ENCODE results near the gene FMO3. TPM values are rescaled to one million over a fixed set of nuclear protein-coding genes. Genes with fewer than 3 reads are reported as not detected.

Gene FMO3
- total and polyA plus RNA-seq, 2 donors, result 0.19 to 2.5 TPM

GRCh38 chr1:171110621-171111326 lies 20.1 kb downstream of the FMO3 start:
- no peaks in the 10 kb centered on the region for H3K36me3 ChIP-seq (ENCODE audit: control insufficient read depth in 2 of 2, insufficient read depth in 2 of 2, low read length in 1 of 2)
- H3K4me1 ChIP-seq (ENCODE audit: control insufficient read depth in 2 of 2, insufficient read depth in 2 of 2, low read length in 2 of 2), result no peaks in the 10 kb centered on the region
- H3K27me3 ChIP-seq (ENCODE audit: control insufficient read depth in 2 of 2, insufficient read depth in 1 of 2, low read length in 1 of 2), result no peaks in the 10 kb centered on the region
- no peak overlapping the region for H3K27ac ChIP-seq (ENCODE audit: low read depth in 1 of 2, low read length in 1 of 2)
- no peak for DNase-seq (ENCODE audit: low read depth in 6 of 9, low spot score in 9 of 9)
- no peaks in the 10 kb centered on the region for H3K9me3 ChIP-seq (ENCODE audit: control insufficient read depth in 2 of 2, insufficient read depth in 1 of 2, low read length in 1 of 2)
- WGBS, result 82% methylated on average over 7 of the region's 7 CpGs
- H3K4me3 ChIP-seq (ENCODE audit: low read length in 2 of 2), result no peak overlapping the region

DNA sequence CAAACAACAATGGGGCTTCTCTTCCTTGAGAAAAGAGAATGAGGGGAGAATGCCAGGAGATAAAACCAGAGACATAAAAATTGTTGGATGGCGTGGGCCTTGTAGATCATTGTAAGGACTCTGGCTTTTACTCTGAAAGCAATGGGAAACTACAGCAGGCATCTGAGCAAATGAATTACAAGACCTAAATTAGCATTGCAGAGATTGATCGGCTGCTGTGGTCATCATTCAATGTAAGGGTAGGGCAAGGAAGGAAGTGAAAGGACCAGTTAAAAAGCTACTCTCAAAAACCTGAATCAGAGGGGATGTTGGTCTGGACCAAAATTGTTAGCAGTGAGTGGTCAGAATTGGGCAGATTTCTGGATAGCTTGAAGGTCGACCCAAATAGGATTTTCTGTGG lies 21.4 kb downstream of the FMO3 start:
- Histone ChIP-seq H3K36me3 (ENCODE audit: control insufficient read depth in 2 of 2, insufficient read depth in 2 of 2, low read length in 1 of 2) (no peaks in the 10 kb centered on the region), H3K27ac (ENCODE audit: low read depth in 1 of 2, low read length in 1 of 2) (no peak overlapping the region), H3K4me3 (ENCODE audit: low read length in 2 of 2) (no peak overlapping the region), H3K27me3 (ENCODE audit: control insufficient read depth in 2 of 2, insufficient read depth in 1 of 2, low read length in 1 of 2) (no peaks in the 10 kb centered on the region), H3K9me3 (ENCODE audit: control insufficient read depth in 2 of 2, insufficient read depth in 1 of 2, low read length in 1 of 2) (no peaks in the 10 kb centered on the region), H3K4me1 (ENCODE audit: control insufficient read depth in 2 of 2, insufficient read depth in 2 of 2, low read length in 2 of 2) (no peaks in the 10 kb centered on the region)
- WGBS, result 89% methylated on average over 3 of the region's 3 CpGs
- no peak for DNase-seq (ENCODE audit: low read depth in 6 of 9, low spot score in 9 of 9)

DNA sequence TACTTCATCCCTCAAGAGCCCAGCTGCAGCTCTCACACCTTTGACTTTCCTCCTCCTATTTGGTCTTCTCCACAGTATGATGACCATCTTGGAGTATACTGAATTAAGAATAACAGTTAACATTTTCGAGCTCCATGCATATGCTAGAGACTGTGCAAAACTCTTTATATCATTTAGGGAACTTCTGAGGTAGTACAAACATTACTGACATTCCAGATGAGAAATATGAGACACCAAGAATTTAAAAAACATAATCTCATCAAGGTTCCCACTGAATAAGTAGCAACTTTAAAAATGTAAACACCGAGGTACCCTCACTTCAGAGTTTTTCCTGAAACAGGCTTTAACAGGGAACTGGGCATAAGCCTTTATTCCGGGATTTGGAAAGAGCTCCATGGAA lies 22.7 kb downstream of the FMO3 start:
- DNase-seq (ENCODE audit: low read depth in 6 of 9, low spot score in 9 of 9), result no peak
- WGBS, result 74% methylated on average over 3 of the region's 3 CpGs
- Histone ChIP-seq H3K4me1 (ENCODE audit: control insufficient read depth in 2 of 2, insufficient read depth in 2 of 2, low read length in 2 of 2) (no peaks in the 10 kb centered on the region), H3K4me3 (ENCODE audit: low read length in 2 of 2) (no peak overlapping the region), H3K27ac (ENCODE audit: low read depth in 1 of 2, low read length in 1 of 2) (no peak overlapping the region), H3K9me3 (ENCODE audit: control insufficient read depth in 2 of 2, insufficient read depth in 1 of 2, low read length in 1 of 2) (no peaks in the 10 kb centered on the region), H3K36me3 (ENCODE audit: control insufficient read depth in 2 of 2, insufficient read depth in 2 of 2, low read length in 1 of 2) (no peaks in the 10 kb centered on the region), H3K27me3 (ENCODE audit: control insufficient read depth in 2 of 2, insufficient read depth in 1 of 2, low read length in 1 of 2) (no peaks in the 10 kb centered on the region)

DNA sequence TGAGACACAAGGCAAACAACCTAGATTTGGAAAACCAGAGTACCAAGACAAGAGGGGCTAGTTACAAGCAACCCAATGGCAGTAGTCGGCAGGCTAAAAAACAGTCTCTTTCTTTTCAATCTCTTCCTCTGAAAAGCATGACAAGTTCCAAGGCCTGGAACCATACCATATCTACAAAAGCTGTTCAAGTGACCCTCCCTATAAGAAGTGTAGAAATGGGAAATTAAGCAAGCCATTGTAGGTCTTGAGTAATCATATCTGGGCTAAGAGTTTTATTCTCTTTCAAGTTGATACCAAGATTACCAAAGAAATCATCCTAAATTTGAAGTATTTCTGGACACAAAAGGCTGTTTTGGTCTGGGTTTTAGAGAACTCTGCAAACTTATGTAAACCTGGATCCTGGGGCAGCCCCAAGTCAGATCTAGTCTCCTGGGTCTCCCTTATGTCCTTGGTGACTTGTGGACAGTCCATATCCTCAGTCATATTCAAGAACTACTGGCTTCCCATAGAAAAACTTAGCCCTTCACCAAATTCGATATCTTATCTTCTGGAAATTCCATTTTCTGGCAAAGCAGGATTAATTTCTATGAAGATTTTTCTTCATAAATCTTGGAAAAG lies 24.7 kb downstream of the FMO3 start:
- Histone ChIP-seq H3K4me1 (ENCODE audit: control insufficient read depth in 2 of 2, insufficient read depth in 2 of 2, low read length in 2 of 2) (no peaks in the 10 kb centered on the region), H3K4me3 (ENCODE audit: low read length in 2 of 2) (no peak overlapping the region), H3K27ac (ENCODE audit: low read depth in 1 of 2, low read length in 1 of 2) (no peak overlapping the region), H3K36me3 (ENCODE audit: control insufficient read depth in 2 of 2, insufficient read depth in 2 of 2, low read length in 1 of 2) (no peaks in the 10 kb centered on the region), H3K27me3 (ENCODE audit: control insufficient read depth in 2 of 2, insufficient read depth in 1 of 2, low read length in 1 of 2) (no peaks in the 10 kb centered on the region), H3K9me3 (ENCODE audit: control insufficient read depth in 2 of 2, insufficient read depth in 1 of 2, low read length in 1 of 2) (no peaks in the 10 kb centered on the region)
- WGBS, result 92% methylated on average over 2 of the region's 2 CpGs
- no peak for DNase-seq (ENCODE audit: low read depth in 6 of 9, low spot score in 9 of 9)

DNA sequence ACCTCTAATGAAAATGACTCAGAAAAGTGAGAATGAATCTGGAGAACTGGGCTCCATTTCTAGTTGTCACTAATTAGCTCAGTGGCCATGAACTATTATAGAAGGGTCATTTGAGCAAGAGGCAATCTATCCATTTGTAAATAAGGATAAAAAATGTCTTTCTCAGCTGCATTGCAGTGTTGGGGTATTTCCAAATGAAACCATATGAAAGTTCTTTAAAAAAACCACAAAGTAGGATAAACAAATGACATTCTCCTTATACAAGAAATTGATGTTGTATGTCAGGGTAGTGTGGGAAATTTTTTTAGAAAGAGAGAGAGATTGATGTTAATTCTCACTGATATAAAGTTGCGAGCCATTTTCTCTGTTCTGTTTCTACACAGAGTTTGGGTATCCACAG lies 26.0 kb downstream of the FMO3 start:
- no peaks in the 10 kb centered on the region for H3K27me3 ChIP-seq (ENCODE audit: control insufficient read depth in 2 of 2, insufficient read depth in 1 of 2, low read length in 1 of 2)
- no peak overlapping the region for H3K4me3 ChIP-seq (ENCODE audit: low read length in 2 of 2)
- DNase-seq (ENCODE audit: low read depth in 6 of 9, low spot score in 9 of 9), result no peak
- no peaks in the 10 kb centered on the region for H3K4me1 ChIP-seq (ENCODE audit: control insufficient read depth in 2 of 2, insufficient read depth in 2 of 2, low read length in 2 of 2)
- WGBS, result 95% methylated on average over 1 of the region's 1 CpG
- H3K27ac ChIP-seq (ENCODE audit: low read depth in 1 of 2, low read length in 1 of 2), result no peak overlapping the region
- no peaks in the 10 kb centered on the region for H3K36me3 ChIP-seq (ENCODE audit: control insufficient read depth in 2 of 2, insufficient read depth in 2 of 2, low read length in 1 of 2)
- no peaks in the 10 kb centered on the region for H3K9me3 ChIP-seq (ENCODE audit: control insufficient read depth in 2 of 2, insufficient read depth in 1 of 2, low read length in 1 of 2)

- Histone ChIP-seq H3K9me3 (ENCODE audit: control insufficient read depth in 2 of 2, insufficient read depth in 1 of 2, low read length in 1 of 2) (no peaks in the 10 kb centered on the region), H3K27me3 (ENCODE audit: control insufficient read depth in 2 of 2, insufficient read depth in 1 of 2, low read length in 1 of 2) (no peaks in the 10 kb centered on the region), H3K36me3 (ENCODE audit: control insufficient read depth in 2 of 2, insufficient read depth in 2 of 2, low read length in 1 of 2) (no peaks in the 10 kb centered on the region), H3K4me1 (ENCODE audit: control insufficient read depth in 2 of 2, insufficient read depth in 2 of 2, low read length in 2 of 2) (no peaks in the 10 kb centered on the region), H3K4me3 (ENCODE audit: low read length in 2 of 2) (no peak overlapping the region), H3K27ac (ENCODE audit: low read depth in 1 of 2, low read length in 1 of 2) (peak overlapping the region in 1 of 2 donors; percentile 3)
- 95% methylated on average over 6 of the region's 6 CpGs for WGBS
- DNase-seq (ENCODE audit: low read depth in 6 of 9, low spot score in 9 of 9), result no peak
Measured at GRCh38 chr1:171117085-171117484, 26.4 kb downstream of the FMO3 start.

GRCh38 chr1:171119648-171120047 lies 28.9 kb downstream of the FMO3 start:
- Histone ChIP-seq H3K27ac (ENCODE audit: low read depth in 1 of 2, low read length in 1 of 2) (no peak overlapping the region), H3K4me3 (ENCODE audit: low read length in 2 of 2) (no peak overlapping the region), H3K9me3 (ENCODE audit: control insufficient read depth in 2 of 2, insufficient read depth in 1 of 2, low read length in 1 of 2) (no peaks in the 10 kb centered on the region), H3K36me3 (ENCODE audit: control insufficient read depth in 2 of 2, insufficient read depth in 2 of 2, low read length in 1 of 2) (no peaks in the 10 kb centered on the region), H3K27me3 (ENCODE audit: control insufficient read depth in 2 of 2, insufficient read depth in 1 of 2, low read length in 1 of 2) (no peaks in the 10 kb centered on the region), H3K4me1 (ENCODE audit: control insufficient read depth in 2 of 2, insufficient read depth in 2 of 2, low read length in 2 of 2) (no peaks in the 10 kb centered on the region)
- WGBS, result 85% methylated on average over 2 of the region's 2 CpGs
- no peak for DNase-seq (ENCODE audit: low read depth in 6 of 9, low spot score in 9 of 9)

GRCh38 chr1:171122299-171122698 lies 31.6 kb downstream of the FMO3 start:
- H3K27me3 ChIP-seq (ENCODE audit: control insufficient read depth in 2 of 2, insufficient read depth in 1 of 2, low read length in 1 of 2), result no peaks in the 10 kb centered on the region
- no peak overlapping the region for H3K4me3 ChIP-seq (ENCODE audit: low read length in 2 of 2)
- no peaks in the 10 kb centered on the region for H3K9me3 ChIP-seq (ENCODE audit: control insufficient read depth in 2 of 2, insufficient read depth in 1 of 2, low read length in 1 of 2)
- H3K27ac ChIP-seq (ENCODE audit: low read depth in 1 of 2, low read length in 1 of 2), result no peak overlapping the region
- DNase-seq (ENCODE audit: low read depth in 6 of 9, low spot score in 9 of 9), result no peak
- H3K36me3 ChIP-seq (ENCODE audit: control insufficient read depth in 2 of 2, insufficient read depth in 2 of 2, low read length in 1 of 2), result no peaks in the 10 kb centered on the region
- H3K4me1 ChIP-seq (ENCODE audit: control insufficient read depth in 2 of 2, insufficient read depth in 2 of 2, low read length in 2 of 2), result no peaks in the 10 kb centered on the region

- no peaks in the 10 kb centered on the region for H3K9me3 ChIP-seq (ENCODE audit: control insufficient read depth in 2 of 2, insufficient read depth in 1 of 2, low read length in 1 of 2)
- no peaks in the 10 kb centered on the region for H3K27me3 ChIP-seq (ENCODE audit: control insufficient read depth in 2 of 2, insufficient read depth in 1 of 2, low read length in 1 of 2)
- no peaks in the 10 kb centered on the region for H3K36me3 ChIP-seq (ENCODE audit: control insufficient read depth in 2 of 2, insufficient read depth in 2 of 2, low read length in 1 of 2)
- no peak overlapping the region for H3K4me3 ChIP-seq (ENCODE audit: low read length in 2 of 2)
- DNase-seq (ENCODE audit: low read depth in 6 of 9, low spot score in 9 of 9), result no peak
- no peak overlapping the region for H3K27ac ChIP-seq (ENCODE audit: low read depth in 1 of 2, low read length in 1 of 2)
- H3K4me1 ChIP-seq (ENCODE audit: control insufficient read depth in 2 of 2, insufficient read depth in 2 of 2, low read length in 2 of 2), result no peaks in the 10 kb centered on the region
Measured at GRCh38 chr1:171122893-171123292, 32.2 kb downstream of the FMO3 start.
